Vagina (tissue), 2 donors: Measurements from ENCODE around the gene SH3YL1.
A peak's percentile ranks its signal among the peaks of the same experiment; 100 is the strongest.

ENCODE experiments used
- POLR2A ChIP-seq, 2 donors: fragments of 450-650 bp; IDR thresholded peaks; one replicate each; pipeline ENCODE4 v1.6.1; 2017; ENCODE audit warnings: antibody characterized with exemption in 2 of 2, mild to moderate bottlenecking in 2 of 2, moderate library complexity in 2 of 2
- TF ChIP-seq, protein P1 (sequence below), 3 experiments: fragments of 450-650 bp in 2 of 3; fragments of 200-600 bp in 1 of 3; sonication (generic) in 1 of 3; IDR thresholded peaks; one replicate each; pipeline ENCODE4 v1.5.1; 2017 to 2019; ENCODE audit warnings: antibody characterized with exemption in 3 of 3, mild to moderate bottlenecking in 2 of 3, moderate library complexity in 2 of 3

DNA sequence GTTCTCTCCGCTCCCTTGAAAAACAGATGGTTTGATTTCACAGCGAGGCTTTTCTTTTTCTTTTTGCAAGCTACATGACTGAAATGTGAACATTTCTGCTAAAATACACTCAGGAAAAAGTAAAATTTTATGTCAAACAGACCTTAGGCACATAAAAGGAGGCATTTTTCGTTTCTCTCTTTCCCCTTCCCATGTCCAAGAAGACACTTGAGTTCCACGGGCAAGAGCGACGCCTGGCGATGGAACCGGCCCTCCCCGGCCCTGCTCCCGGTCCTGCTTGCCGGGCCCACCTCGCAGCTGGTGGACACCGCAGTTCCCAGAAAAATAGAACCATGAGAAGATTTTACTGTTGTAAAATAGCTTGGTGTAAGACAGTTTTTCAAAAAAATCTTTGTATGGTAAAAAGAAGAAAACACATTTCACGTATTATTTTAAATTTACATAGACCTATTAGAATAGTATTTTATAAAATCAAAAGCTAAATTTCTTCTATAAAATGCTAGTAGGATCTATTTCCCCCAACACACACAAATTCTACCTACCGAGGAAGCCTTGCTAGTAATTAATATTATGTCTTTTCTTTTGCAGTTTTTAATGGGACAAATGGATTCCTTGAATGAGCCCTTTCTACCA, 26.4 kb upstream of the SH3YL1 start:
- no peak for TF ChIP-seq POLR2A (IDR thresholded peaks at IDR 0.05)
- TF ChIP-seq, protein P1, sequence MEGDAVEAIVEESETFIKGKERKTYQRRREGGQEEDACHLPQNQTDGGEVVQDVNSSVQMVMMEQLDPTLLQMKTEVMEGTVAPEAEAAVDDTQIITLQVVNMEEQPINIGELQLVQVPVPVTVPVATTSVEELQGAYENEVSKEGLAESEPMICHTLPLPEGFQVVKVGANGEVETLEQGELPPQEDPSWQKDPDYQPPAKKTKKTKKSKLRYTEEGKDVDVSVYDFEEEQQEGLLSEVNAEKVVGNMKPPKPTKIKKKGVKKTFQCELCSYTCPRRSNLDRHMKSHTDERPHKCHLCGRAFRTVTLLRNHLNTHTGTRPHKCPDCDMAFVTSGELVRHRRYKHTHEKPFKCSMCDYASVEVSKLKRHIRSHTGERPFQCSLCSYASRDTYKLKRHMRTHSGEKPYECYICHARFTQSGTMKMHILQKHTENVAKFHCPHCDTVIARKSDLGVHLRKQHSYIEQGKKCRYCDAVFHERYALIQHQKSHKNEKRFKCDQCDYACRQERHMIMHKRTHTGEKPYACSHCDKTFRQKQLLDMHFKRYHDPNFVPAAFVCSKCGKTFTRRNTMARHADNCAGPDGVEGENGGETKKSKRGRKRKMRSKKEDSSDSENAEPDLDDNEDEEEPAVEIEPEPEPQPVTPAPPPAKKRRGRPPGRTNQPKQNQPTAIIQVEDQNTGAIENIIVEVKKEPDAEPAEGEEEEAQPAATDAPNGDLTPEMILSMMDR (IDR thresholded peaks at IDR 0.05): peak in 1 of 3 experiments; percentile 23
